GM12878 (cell line): ENCODE measurements around the gene CFAP58. TPM values are rescaled to one million over a fixed set of nuclear protein-coding genes. Genes with fewer than 3 reads are reported as not detected.

Experiments
- BHLHE40 ChIP-seq, 2 experiments: fragments of 450-650 bp in 1 of 2; IDR thresholded peaks; 2 replicates each; pipeline ENCODE4 v1.6.1; 2011 to 2017; ENCODE audit warnings: low read depth in 2 of 2, borderline replicate concordance in 1 of 2, improper control_type of control experiment in 1 of 2, low read length in 1 of 2, mild to moderate bottlenecking in 1 of 2
- CBX3 ChIP-seq: fragments of 200-600 bp; sonication (generic); IDR thresholded peaks from 2 replicates; pipeline ENCODE4 v1.6.1; 2016; ENCODE audit warnings: low read depth, borderline replicate concordance
- MEF2A ChIP-seq: IDR thresholded peaks from 2 replicates; pipeline ENCODE4 v1.6.1; 2011; ENCODE audit warnings: low read depth, mild to moderate bottlenecking, low read length, moderate library complexity; ENCODE audit not compliant: insufficient read depth
- POLR2AphosphoS5 ChIP-seq: IDR thresholded peaks from 2 replicates; pipeline ENCODE4 v1.6.1; 2011; ENCODE audit warnings: mild to moderate bottlenecking, low read length, inconsistent platforms
- RAD51 ChIP-seq: fragments of 450-650 bp; IDR thresholded peaks from 2 replicates; pipeline ENCODE4 v1.6.1; 2016; ENCODE audit warnings: moderate library complexity, mild to moderate bottlenecking, inconsistent platforms
- SREBF1 ChIP-seq: IDR thresholded peaks from 2 replicates; pipeline ENCODE4 v1.6.1; 2012; ENCODE audit warnings: mild to moderate bottlenecking, low read length
- SRF ChIP-seq, 2 experiments: IDR thresholded peaks; 2 replicates each; pipeline ENCODE4 v1.6.1; 2011; ENCODE audit warnings: low read depth in 2 of 2, low read length in 2 of 2, mild to moderate bottlenecking in 1 of 2, moderate library complexity in 1 of 2
- WRNIP1 ChIP-seq: IDR thresholded peaks from 2 replicates; pipeline ENCODE4 v1.6.1; 2011; ENCODE audit warnings: low read depth, low read length, improper control_type of control experiment, borderline replicate concordance
- ZBED1 ChIP-seq: IDR thresholded peaks from 2 replicates; pipeline ENCODE4 v1.6.1; 2016; ENCODE audit warnings: borderline replicate concordance
- ZNF207 ChIP-seq: fragments of 450-650 bp; IDR thresholded peaks from 2 replicates; pipeline ENCODE4 v1.6.1; 2014; ENCODE audit warnings: antibody characterized with exemption, mild to moderate bottlenecking, borderline replicate concordance
- ZNF622 ChIP-seq: fragments of 450-650 bp; IDR thresholded peaks from 2 replicates; pipeline ENCODE4 v1.6.1; 2017; ENCODE audit warnings: mild to moderate bottlenecking, inconsistent platforms
- polyA plus RNA-seq, 11 experiments: library from polyadenylated mRNA; depleted of rRNA in 4 of 11; unstranded in 6 of 11; stranded (reverse) in 5 of 11; fragments of >200 nt; fragmentation: Nextera tagmentation in 4 of 11; fragmentation: Illumina TruSeq in 1 of 11; extraction: Ambion mirVana in 4 of 11; extraction: Trizol in 1 of 11; gene quantifications; 1 replicate in 1 of 11; 2 replicates in 10 of 11; pipeline versions ENCODE4 v1.2.1 to v1.2.3, GENCODE V29; 2011 to 2016; ENCODE audit warnings: inconsistent platforms in 2 of 11, missing spikeins in 2 of 11, low read depth in 1 of 11
- total RNA-seq, 4 experiments: library from RNA; depleted of rRNA in 3 of 4; stranded (reverse); fragments of >200 nt in 3 of 4; fragmentation: Illumina TruSeq in 1 of 4; extraction: Trizol in 1 of 4; gene quantifications; 2 replicates each; pipeline versions ENCODE4 v1.2.1 to v1.2.3, GENCODE V29; 2013 to 2021
- TF ChIP-seq, protein P1 (sequence below): fragments of 450-650 bp; formaldehyde crosslinking; IDR thresholded peaks from 2 replicates; pipeline ENCODE4 v1.4.0; 2020; ENCODE audit warnings: mild to moderate bottlenecking, moderate library complexity
- TF ChIP-seq, protein P2 (sequence below): fragments of 450-650 bp; IDR thresholded peaks from 2 replicates; pipeline ENCODE4 v1.6.1; 2017; ENCODE audit warnings: low read depth, mild to moderate bottlenecking, moderate library complexity
- TF ChIP-seq, protein P3 (sequence below): fragments of 450-650 bp; formaldehyde crosslinking; IDR thresholded peaks from 2 replicates; pipeline ENCODE4 v1.5.0; 2022; ENCODE audit warnings: mild to moderate bottlenecking, missing genetic modification characterization
- TF ChIP-seq, protein P4 (sequence below): fragments of 450-650 bp; formaldehyde crosslinking; IDR thresholded peaks from 2 replicates; pipeline ENCODE4 v1.4.0; 2022; ENCODE audit warnings: mild to moderate bottlenecking, moderate library complexity

The CFAP58 gene
- total and polyA plus RNA-seq, 10 of the 15 experiments (the other 5 are each of a cell fraction or from before 2014, with no cell fraction given), result 0.03 to 0.35 (median 0.21) TPM

DNA sequence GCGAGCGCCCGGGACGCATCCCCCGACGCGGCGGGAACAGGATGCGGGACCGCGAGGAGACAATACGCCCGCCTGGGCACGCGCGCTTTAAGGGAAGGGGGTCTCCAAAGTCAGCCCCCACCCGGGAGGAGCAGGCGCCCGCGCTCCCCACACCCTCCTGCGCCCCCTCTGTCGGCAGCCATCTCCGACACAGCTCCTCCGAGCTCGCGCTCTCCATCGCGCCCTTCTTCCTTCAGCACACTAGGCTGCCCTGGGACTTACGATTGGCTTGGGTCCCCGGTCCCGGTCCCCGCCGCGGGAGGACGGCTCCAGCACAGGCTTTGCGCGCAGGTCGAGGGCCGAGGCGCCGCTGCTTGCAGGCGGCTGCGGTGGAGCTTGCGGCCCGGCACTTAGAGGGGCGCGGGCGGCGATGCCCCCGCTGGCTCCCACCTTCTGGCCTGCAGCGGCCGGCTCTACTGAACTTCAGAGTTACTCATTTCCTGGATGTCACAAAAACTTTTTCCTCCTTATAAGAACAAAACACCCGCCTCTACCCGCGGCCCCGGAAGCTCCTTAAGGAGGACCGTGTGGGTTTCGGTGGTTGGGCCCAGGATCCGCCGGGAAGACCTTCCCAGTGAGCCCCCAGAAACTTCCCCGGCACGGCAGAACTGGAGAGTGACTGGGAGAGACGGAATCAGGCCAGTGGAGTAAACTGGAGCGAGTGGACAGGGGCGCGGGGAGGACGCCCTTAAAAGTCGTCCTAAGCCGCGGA lies 15.5 kb upstream of the CFAP58 start, which contains the start of gene ITPRIP (continued):
- TF ChIP-seq, protein P1, sequence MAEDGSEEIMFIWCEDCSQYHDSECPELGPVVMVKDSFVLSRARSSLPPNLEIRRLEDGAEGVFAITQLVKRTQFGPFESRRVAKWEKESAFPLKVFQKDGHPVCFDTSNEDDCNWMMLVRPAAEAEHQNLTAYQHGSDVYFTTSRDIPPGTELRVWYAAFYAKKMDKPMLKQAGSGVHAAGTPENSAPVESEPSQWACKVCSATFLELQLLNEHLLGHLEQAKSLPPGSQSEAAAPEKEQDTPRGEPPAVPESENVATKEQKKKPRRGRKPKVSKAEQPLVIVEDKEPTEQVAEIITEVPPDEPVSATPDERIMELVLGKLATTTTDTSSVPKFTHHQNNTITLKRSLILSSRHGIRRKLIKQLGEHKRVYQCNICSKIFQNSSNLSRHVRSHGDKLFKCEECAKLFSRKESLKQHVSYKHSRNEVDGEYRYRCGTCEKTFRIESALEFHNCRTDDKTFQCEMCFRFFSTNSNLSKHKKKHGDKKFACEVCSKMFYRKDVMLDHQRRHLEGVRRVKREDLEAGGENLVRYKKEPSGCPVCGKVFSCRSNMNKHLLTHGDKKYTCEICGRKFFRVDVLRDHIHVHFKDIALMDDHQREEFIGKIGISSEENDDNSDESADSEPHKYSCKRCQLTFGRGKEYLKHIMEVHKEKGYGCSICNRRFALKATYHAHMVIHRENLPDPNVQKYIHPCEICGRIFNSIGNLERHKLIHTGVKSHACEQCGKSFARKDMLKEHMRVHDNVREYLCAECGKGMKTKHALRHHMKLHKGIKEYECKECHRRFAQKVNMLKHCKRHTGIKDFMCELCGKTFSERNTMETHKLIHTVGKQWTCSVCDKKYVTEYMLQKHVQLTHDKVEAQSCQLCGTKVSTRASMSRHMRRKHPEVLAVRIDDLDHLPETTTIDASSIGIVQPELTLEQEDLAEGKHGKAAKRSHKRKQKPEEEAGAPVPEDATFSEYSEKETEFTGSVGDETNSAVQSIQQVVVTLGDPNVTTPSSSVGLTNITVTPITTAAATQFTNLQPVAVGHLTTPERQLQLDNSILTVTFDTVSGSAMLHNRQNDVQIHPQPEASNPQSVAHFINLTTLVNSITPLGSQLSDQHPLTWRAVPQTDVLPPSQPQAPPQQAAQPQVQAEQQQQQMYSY (CRISPR knock-in tag), result no peak
- TF ChIP-seq, protein P2, sequence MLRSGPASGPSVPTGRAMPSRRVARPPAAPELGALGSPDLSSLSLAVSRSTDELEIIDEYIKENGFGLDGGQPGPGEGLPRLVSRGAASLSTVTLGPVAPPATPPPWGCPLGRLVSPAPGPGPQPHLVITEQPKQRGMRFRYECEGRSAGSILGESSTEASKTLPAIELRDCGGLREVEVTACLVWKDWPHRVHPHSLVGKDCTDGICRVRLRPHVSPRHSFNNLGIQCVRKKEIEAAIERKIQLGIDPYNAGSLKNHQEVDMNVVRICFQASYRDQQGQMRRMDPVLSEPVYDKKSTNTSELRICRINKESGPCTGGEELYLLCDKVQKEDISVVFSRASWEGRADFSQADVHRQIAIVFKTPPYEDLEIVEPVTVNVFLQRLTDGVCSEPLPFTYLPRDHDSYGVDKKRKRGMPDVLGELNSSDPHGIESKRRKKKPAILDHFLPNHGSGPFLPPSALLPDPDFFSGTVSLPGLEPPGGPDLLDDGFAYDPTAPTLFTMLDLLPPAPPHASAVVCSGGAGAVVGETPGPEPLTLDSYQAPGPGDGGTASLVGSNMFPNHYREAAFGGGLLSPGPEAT, result peak; percentile 100
- TF ChIP-seq POLR2AphosphoS5 (peak; percentile 78), SRF (IDR thresholded peaks at IDR 0.05; ENCODE audit: low read depth in 2 of 2, low read length in 2 of 2) (peak in 1 of 2 experiments; percentile 59; a peak in 1 of 4 replicates), ZNF622 (no peak), SREBF1 (no peak), ZNF207 (no peak), CBX3 (no peak), BHLHE40 (IDR thresholded peaks at IDR 0.05; ENCODE audit: borderline replicate concordance in 1 of 2, low read depth in 2 of 2, low read length in 1 of 2) (no peak; a peak in 1 of 4 replicates), RAD51 (no peak), WRNIP1 (peak; percentile 100), MEF2A (no peak), ZBED1 (no peak)
- TF ChIP-seq, protein P3, sequence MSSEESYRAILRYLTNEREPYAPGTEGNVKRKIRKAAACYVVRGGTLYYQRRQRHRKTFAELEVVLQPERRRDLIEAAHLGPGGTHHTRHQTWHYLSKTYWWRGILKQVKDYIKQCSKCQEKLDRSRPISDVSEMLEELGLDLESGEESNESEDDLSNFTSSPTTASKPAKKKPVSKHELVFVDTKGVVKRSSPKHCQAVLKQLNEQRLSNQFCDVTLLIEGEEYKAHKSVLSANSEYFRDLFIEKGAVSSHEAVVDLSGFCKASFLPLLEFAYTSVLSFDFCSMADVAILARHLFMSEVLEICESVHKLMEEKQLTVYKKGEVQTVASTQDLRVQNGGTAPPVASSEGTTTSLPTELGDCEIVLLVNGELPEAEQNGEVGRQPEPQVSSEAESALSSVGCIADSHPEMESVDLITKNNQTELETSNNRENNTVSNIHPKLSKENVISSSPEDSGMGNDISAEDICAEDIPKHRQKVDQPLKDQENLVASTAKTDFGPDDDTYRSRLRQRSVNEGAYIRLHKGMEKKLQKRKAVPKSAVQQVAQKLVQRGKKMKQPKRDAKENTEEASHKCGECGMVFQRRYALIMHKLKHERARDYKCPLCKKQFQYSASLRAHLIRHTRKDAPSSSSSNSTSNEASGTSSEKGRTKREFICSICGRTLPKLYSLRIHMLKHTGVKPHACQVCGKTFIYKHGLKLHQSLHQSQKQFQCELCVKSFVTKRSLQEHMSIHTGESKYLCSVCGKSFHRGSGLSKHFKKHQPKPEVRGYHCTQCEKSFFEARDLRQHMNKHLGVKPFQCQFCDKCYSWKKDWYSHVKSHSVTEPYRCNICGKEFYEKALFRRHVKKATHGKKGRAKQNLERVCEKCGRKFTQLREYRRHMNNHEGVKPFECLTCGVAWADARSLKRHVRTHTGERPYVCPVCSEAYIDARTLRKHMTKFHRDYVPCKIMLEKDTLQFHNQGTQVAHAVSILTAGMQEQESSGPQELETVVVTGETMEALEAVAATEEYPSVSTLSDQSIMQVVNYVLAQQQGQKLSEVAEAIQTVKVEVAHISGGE, result no peak
- TF ChIP-seq, protein P4, sequence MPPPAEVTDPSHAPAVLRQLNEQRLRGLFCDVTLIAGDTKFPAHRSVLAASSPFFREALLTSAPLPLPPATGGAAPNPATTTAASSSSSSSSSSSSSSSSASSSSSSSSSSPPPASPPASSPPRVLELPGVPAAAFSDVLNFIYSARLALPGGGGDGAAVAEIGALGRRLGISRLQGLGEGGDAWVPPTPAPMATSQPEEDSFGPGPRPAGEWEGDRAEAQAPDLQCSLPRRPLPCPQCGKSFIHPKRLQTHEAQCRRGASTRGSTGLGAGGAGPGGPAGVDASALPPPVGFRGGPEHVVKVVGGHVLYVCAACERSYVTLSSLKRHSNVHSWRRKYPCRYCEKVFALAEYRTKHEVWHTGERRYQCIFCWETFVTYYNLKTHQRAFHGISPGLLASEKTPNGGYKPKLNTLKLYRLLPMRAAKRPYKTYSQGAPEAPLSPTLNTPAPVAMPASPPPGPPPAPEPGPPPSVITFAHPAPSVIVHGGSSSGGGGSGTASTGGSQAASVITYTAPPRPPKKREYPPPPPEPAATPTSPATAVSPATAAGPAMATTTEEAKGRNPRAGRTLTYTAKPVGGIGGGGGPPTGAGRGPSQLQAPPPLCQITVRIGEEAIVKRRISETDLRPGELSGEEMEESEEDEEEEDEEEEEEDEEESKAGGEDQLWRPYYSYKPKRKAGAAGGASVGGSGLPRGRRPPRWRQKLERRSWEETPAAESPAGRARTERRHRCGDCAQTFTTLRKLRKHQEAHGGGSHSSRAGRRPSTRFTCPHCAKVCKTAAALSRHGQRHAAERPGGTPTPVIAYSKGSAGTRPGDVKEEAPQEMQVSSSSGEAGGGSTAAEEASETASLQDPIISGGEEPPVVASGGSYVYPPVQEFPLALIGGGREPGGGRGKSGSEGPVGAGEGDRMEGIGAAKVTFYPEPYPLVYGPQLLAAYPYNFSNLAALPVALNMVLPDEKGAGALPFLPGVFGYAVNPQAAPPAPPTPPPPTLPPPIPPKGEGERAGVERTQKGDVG (CRISPR knock-in tag), result no peak
